Activated CD4-positive, alpha-beta memory T cell treated with anti-CD3 and anti-CD28 coated beads for 36 hours (primary cell): ENCODE measurements around the gene CTXND1. TPM values are rescaled to one million over a fixed set of nuclear protein-coding genes. Genes with fewer than 3 reads are reported as not detected.
"Not testable (repeated sequence)": the region's sequence is repeated elsewhere in the genome, so short reads cannot be mapped to it uniquely, and the experiment has no call there.

Experiments used
- CTCF ChIA-PET: fragments of 350-600 bp; sonication (Branson Sonifier 250); formaldehyde crosslinking; loops from one replicate; lab custom pipeline; 2021; ENCODE audit warnings: antibody characterized with exemption, inconsistent platforms; lab: Charles Lee
- POLR2A ChIA-PET: fragments of 350-600 bp; sonication (Branson Sonifier 250); formaldehyde crosslinking; loops from one replicate; lab custom pipeline; 2021; ENCODE audit warnings: antibody characterized with exemption; lab: Charles Lee
- DNase-seq: peaks from one replicate; pipeline ENCODE4 v3.0.0-alpha.2; 2020
- H3K27ac Mint-ChIP-seq: one replicate; pipeline ENCODE4 v1.8.0; 2021; ENCODE audit warnings: mixed read lengths
- H3K27me3 Mint-ChIP-seq: one replicate; pipeline ENCODE4 v1.8.0; 2021; ENCODE audit warnings: mixed read lengths
- H3K36me3 Mint-ChIP-seq: one replicate; pipeline ENCODE4 v1.8.0; 2021; ENCODE audit warnings: mixed read lengths
- H3K4me1 Mint-ChIP-seq: one replicate; pipeline ENCODE4 v1.8.0; 2021; ENCODE audit warnings: low read depth, mixed read lengths
- H3K4me3 Mint-ChIP-seq: one replicate; pipeline ENCODE4 v1.8.0; 2021; ENCODE audit warnings: mild to moderate bottlenecking, mixed read lengths
- H3K9me3 Mint-ChIP-seq: one replicate; pipeline ENCODE4 v1.8.0; 2021; ENCODE audit warnings: mixed read lengths
- intact Hi-C: fragments of 100-400 bp; cut with micrococcal nuclease; formaldehyde crosslinking; loops from one replicate; pipeline ENCODE4 v1.15.1; 2023
- total RNA-seq, 2 experiments: library from RNA; stranded (reverse); gene quantifications; one replicate each; pipeline ENCODE4 v1.2.3, GENCODE V29; 2021

The CTXND1 gene
- total RNA-seq: not detected

DNA sequence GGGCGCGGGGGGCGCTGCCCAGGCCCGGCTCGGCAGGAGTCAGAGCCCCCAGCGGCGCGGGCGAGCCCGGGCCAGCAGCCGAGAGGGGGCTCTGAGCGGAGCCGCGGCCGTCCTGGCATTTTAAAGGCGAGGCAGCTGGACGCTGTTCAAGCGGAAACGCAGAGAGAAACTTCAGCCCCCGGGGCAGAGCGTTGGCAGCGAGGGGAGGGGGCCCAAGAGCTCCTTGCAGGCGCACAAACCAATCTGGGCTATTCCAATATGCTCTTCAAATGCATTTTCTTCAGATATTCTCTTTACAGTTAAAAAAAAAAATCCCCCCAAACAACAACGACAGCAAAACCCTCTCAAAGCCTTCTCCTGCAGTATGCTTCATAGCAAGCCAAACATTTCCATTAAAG lies at the start of gene CTXND1:
CTXND1 (minus strand) TSS at position 93 of the 398 bp plus-strand sequence. CDS start 50,264 bp downstream, outside the sequence.
- peak within 1 kb of the TSS; percentile 31 for H3K4me3 Mint-ChIP-seq
- H3K27ac Mint-ChIP-seq: no peak within 1 kb of the TSS
- DNase-seq: no peak
- peaks cover 7% of the 10 kb centered on the region for H3K4me1 Mint-ChIP-seq
- ChIA-PET CTCF (no interaction called here), POLR2A (no interaction called here)
- intact Hi-C loops: no loop called here
- no peaks in the 10 kb centered on the region for H3K9me3 Mint-ChIP-seq
- peaks cover 54% of the 10 kb centered on the region for H3K27me3 Mint-ChIP-seq
- no peaks in the 10 kb centered on the region for H3K36me3 Mint-ChIP-seq

DNA sequence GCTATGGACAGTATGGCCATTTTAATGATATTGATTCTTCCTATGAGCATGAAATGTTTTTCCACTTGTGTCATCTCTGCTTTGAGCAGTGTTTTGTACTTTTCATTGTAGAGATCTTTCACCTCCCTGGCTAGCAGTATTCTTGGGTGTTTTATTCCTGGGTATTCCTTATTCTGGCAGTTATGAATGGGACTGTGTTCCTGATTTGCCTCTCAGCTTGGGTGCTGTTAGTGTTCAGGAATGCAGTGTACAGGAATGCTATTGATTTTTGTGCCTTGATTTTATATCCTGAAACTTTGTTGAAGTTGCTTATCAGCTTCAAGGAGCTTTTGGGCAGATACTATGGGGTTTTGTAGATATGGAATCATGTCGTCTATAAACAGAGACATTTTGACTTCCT lies 49.5 kb upstream of the CTXND1 start:
- CTCF ChIA-PET: no interaction called here
- Mint-ChIP-seq H3K4me1 (no peaks in the 10 kb centered on the region), H3K9me3 (no peaks in the 10 kb centered on the region), H3K36me3 (no peaks in the 10 kb centered on the region), H3K27me3 (peaks cover 4% of the 10 kb centered on the region), H3K27ac (no peak overlapping the region), H3K4me3 (no peak overlapping the region)
- no peak for DNase-seq
- intact Hi-C loops: no loop called here
- POLR2A ChIA-PET: no interaction called here

DNA sequence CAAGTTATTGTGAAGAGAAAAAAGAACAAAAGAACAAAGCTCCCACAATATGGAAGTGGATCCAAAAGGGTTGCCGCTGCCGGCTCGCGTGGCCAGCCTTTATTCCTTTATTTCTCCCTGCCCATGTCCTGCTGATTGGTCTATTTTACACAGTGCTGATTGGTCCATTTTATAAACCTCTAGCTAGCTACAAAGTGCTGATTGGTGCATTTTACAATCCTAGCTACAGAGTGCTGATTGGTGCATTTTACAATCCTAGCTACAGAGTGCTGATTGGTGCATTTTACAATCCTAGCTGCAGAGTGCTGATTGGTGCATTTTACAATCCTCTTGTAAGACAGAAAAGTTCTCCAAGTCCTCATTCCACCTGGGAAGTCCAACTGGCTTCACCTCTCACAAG lies 43.8 kb upstream of the CTXND1 start:
- H3K36me3 Mint-ChIP-seq, H3K9me3 Mint-ChIP-seq, H3K27ac Mint-ChIP-seq, CTCF ChIA-PET, DNase-seq, H3K4me3 Mint-ChIP-seq, H3K27me3 Mint-ChIP-seq, H3K4me1 Mint-ChIP-seq, POLR2A ChIA-PET, intact Hi-C loops: not testable (repeated sequence)

DNA sequence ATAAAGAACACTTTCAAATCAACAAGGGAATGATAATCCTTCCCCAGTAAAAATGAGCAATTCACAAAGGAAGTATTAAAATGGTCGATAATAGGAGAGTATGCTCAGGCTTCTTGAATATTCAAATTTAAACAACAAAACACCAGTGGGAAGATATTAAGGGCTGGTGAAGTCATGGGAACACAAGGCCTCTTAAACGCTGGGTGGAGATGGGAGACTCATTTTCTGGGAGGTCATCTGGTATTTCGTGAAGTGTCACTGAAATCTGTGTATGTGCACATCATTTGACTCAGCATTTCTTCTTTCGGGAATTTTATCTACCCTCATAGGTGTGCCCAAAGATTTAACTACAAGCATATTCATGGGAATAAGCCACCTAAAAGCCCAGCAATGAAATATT lies 40.1 kb upstream of the CTXND1 start:
- no peak for DNase-seq
- no peak overlapping the region for H3K27ac Mint-ChIP-seq
- peaks cover 4% of the 10 kb centered on the region for H3K4me1 Mint-ChIP-seq
- ChIA-PET CTCF (no interaction called here), POLR2A (no interaction called here)
- H3K4me3 Mint-ChIP-seq: no peak overlapping the region
- intact Hi-C loops: no loop called here
- H3K36me3 Mint-ChIP-seq: no peaks in the 10 kb centered on the region
- H3K27me3 Mint-ChIP-seq: peaks cover 1% of the 10 kb centered on the region
- no peaks in the 10 kb centered on the region for H3K9me3 Mint-ChIP-seq

DNA sequence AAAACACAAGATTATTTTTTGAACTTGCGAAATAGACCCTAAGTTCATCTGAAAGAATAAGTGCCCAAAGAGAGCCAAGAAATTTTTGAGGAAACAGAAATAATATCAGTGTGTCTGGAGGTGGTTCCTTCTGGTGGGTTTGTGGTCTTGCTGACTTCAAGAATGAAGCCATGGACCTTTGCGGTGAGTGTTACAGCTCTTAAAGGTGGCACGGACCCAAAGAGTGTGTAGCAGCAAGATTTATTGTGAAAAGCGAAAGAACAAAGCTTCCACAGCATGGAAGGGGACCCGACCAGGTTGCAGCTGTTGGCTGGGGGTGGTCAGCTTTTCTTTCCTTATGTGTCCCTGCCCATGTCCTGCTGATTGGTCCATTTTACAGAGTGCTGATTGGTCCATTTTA lies 38.9 kb upstream of the CTXND1 start:
- H3K4me1 Mint-ChIP-seq, DNase-seq, POLR2A ChIA-PET, H3K4me3 Mint-ChIP-seq, H3K27me3 Mint-ChIP-seq, H3K9me3 Mint-ChIP-seq, H3K36me3 Mint-ChIP-seq, intact Hi-C loops, H3K27ac Mint-ChIP-seq, CTCF ChIA-PET: not testable (repeated sequence)

DNA sequence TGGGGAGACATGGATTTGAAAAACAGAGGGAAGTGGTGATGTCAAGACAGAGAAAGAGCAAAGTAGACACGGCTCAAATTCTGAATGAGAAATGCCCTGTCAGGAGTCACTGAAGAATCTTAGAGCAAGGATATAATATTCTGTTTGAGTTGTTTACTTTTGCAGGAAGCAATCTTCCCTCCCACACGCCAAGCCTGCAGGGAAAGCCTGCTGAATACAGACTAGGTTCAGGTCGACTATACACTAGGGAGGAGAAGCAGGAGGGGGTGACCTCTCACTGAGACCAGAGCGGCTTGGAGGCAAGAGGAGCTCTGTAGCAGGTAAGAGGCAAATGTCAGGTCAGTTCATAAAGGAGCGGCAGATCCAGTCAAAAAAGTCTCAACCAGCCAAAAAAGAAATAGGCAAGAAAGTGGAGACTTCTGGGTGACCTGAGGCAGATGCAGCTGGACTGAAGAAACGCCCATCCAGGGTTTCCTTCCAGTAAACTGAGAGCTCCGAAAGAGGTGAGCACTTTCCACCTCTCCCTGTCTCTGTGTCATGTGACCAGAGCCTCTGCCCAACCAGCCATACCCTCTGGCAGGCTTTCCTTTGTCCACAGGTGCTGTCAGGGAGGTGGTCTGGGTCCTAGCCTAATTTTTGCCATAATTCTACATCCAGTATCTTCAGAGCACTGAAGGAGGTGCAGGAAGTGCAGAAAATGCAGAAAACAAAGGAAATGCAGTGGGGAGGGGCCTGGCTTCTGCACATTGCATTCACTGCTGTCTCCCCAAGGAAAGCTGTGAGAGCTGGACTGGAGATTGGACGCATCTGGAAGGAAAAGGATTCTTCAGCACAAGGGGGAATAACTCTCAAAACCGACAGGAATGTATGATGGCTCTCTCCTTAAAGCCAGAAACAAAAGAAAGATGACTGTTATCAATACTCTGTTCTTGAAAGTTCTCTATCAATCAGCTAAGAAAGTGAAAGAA lies 37.8 kb upstream of the CTXND1 start:
- Mint-ChIP-seq H3K36me3 (no peaks in the 10 kb centered on the region), H3K9me3 (no peaks in the 10 kb centered on the region), H3K27me3 (peaks cover 4% of the 10 kb centered on the region), H3K27ac (no peak overlapping the region), H3K4me1 (peaks cover 4% of the 10 kb centered on the region), H3K4me3 (no peak overlapping the region)
- CTCF ChIA-PET: no interaction called here
- intact Hi-C loops: no loop called here
- DNase-seq: no peak
- POLR2A ChIA-PET: no interaction called here

DNA sequence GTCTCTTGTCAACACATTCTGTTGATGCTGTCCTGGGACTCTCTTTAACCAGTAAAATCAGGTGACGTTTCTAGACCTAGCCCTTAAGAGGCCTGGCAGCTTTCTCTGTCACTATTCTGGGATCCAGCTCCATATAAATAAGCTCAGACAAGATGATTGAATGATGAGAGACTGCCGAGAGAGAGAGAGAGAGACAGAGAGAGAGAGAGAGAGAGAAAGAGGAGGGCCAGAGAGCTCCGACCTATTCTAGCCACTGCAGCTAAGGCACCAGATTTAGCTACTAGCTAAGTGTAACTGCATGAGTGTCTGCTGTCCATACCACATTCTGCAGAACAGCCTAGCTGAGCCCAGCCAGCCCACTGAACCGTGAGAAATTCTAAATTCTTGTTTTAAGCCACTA lies 36.1 kb upstream of the CTXND1 start:
- Mint-ChIP-seq H3K27ac (no peak overlapping the region), H3K4me1 (peaks cover 4% of the 10 kb centered on the region), H3K36me3 (no peaks in the 10 kb centered on the region), H3K4me3 (no peak overlapping the region), H3K27me3 (peaks cover 3% of the 10 kb centered on the region), H3K9me3 (no peaks in the 10 kb centered on the region)
- POLR2A ChIA-PET: no interaction called here
- CTCF ChIA-PET: no interaction called here
- intact Hi-C loops: no loop called here
- no peak for DNase-seq

DNA sequence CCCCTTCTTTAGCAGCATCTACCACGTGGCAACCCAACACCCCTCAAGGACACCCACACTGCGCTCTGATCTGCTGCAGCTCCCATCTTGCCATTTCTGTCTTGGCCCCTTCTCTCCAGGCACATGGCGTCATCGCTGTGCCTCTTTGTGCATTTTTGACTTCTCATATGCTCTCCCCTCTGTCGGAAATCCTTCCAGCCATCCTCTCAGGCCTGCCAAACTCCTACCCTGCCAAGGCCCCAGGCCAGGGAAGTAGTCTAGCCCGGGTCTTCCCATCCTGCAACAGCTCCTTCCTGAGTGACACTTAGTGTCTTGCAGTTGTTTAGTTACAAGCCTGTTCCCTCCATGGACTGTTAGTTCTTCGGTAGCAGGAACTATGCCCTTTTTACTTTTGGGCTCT lies 34.0 kb upstream of the CTXND1 start:
- Mint-ChIP-seq H3K4me3 (no peak overlapping the region), H3K4me1 (peaks cover 4% of the 10 kb centered on the region), H3K27me3 (peaks cover 3% of the 10 kb centered on the region), H3K27ac (no peak overlapping the region), H3K36me3 (no peaks in the 10 kb centered on the region), H3K9me3 (no peaks in the 10 kb centered on the region)
- intact Hi-C loops: no loop called here
- ChIA-PET CTCF (no interaction called here), POLR2A (no interaction called here)
- no peak for DNase-seq

DNA sequence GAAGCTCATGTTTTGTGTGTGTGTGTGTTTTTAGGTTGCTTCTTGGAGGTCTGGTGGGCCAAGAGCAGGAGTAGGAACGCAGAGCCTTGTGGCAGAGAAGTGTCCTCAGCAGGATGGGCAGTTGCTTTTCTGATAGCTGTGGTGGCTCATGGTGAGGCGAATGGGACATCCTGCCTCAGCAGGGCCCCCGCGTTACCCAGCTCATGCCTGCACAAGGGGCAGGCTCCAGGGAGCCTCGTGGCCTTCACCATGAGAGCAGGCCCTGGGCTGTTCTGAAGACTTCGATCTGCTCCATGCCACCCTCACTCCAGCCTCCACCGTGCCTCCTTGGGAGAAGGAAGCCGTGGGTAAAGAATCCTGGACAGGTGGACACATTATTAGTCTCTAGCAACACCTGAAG lies 33.4 kb upstream of the CTXND1 start:
- Mint-ChIP-seq H3K9me3 (no peaks in the 10 kb centered on the region), H3K36me3 (no peaks in the 10 kb centered on the region), H3K4me3 (no peak overlapping the region), H3K27me3 (peaks cover 3% of the 10 kb centered on the region), H3K4me1 (peaks cover 2% of the 10 kb centered on the region), H3K27ac (no peak overlapping the region)
- ChIA-PET CTCF (no interaction called here), POLR2A (no interaction called here)
- intact Hi-C loops: no loop called here
- DNase-seq: no peak

DNA sequence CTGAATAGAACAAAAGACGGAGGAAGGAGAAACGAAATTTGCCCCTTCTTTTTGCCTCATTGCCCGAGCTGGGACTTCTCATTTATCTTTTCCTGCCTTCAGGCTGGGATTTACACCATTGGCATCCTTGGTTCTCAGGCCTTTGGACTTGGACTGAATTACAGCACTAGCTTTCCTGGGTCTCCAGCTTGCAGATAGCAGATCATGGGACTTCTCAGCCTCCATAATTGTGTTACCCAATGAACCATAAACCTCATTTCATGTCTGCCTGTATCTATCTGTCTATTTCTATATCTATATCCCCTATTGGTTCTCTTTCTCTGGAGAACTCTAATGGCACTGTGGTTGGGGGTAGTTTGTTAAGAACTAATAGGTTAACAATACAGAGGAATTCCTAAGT lies 31.5 kb upstream of the CTXND1 start:
- no peak for DNase-seq
- Mint-ChIP-seq H3K27me3 (peaks cover 3% of the 10 kb centered on the region), H3K4me3 (no peak overlapping the region), H3K36me3 (no peaks in the 10 kb centered on the region), H3K27ac (no peak overlapping the region), H3K9me3 (no peaks in the 10 kb centered on the region), H3K4me1 (no peaks in the 10 kb centered on the region)
- POLR2A ChIA-PET: no interaction called here
- intact Hi-C loops: no loop called here
- CTCF ChIA-PET: no interaction called here

DNA sequence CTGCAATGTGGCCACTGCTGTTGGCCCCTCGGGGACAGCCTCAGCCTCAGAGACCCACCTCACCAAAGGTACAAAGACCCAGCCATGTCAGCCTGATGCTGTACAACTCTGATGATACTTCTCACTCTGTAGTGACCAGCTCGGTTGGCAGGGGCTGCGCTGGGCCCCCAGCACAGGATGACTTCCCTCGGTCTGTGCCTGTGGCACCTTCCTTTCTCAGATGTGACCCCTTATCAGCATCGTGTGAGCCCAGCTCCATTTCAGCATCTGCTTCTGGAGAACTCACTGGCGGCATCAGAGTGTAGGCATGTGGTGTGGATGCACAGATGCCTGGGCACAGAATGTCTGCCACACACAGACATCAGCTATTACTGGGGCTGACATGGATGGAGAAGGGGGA lies 25.1 kb upstream of the CTXND1 start:
- H3K27me3 Mint-ChIP-seq: peaks cover 6% of the 10 kb centered on the region
- no peak for DNase-seq
- no peak overlapping the region for H3K4me3 Mint-ChIP-seq
- no peak overlapping the region for H3K27ac Mint-ChIP-seq
- intact Hi-C loops: no loop called here
- H3K4me1 Mint-ChIP-seq: no peaks in the 10 kb centered on the region
- H3K36me3 Mint-ChIP-seq: no peaks in the 10 kb centered on the region
- ChIA-PET POLR2A (no interaction called here), CTCF (no interaction called here)
- H3K9me3 Mint-ChIP-seq: no peaks in the 10 kb centered on the region

DNA sequence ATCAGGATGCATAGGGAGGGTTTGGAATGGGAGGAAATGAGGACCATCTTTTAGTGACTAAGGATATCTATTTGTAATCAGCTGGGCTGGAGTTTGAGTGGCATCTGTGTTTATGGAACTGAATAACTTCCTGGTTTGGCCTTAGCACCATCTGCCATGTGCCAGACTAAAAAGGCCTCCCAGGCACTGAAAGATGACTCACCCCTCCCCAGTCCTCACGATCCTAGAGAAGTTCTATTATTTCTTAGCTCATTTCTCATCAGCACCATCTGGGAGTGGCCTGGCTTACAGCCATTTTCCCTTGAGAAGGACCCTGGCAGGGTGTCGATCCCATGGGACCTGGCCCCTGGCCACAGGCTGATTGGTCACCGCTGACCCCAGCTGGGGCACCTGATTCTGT lies 23.9 kb upstream of the CTXND1 start:
- Mint-ChIP-seq H3K27me3 (peaks cover 10% of the 10 kb centered on the region), H3K9me3 (no peaks in the 10 kb centered on the region), H3K36me3 (no peaks in the 10 kb centered on the region), H3K4me1 (no peaks in the 10 kb centered on the region), H3K27ac (no peak overlapping the region), H3K4me3 (no peak overlapping the region)
- CTCF ChIA-PET: interaction anchor here (1.1 kb wide), 1 partner anchor 990 kb away, joined by 3 read pairs; no protein-coding TSS in a partner anchor
- DNase-seq: no peak
- intact Hi-C loops: no loop called here
- POLR2A ChIA-PET: no interaction called here

DNA sequence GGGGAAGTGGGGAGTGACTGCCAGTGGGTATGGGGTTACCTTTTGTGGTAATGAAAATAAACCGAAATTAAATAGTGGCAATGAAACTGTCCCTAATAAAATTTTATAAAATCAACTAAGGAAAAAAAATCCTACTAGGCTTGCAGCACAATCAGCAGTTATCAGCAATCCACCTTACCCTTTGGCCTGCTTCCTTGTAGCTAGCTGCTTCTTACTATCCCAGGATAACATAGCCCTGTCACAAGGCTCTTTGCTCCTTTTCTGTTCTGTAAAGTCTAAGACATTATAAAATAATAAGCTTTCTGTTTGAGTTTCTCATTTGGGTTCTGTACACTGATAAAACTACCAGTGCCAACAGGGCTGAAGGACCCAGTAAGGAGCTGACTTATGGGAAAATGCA lies 23.0 kb upstream of the CTXND1 start:
- no peak overlapping the region for H3K4me3 Mint-ChIP-seq
- peaks cover 10% of the 10 kb centered on the region for H3K27me3 Mint-ChIP-seq
- H3K4me1 Mint-ChIP-seq: no peaks in the 10 kb centered on the region
- no peak overlapping the region for H3K27ac Mint-ChIP-seq
- ChIA-PET POLR2A (no interaction called here), CTCF (interaction anchor here (1.1 kb wide), 1 partner anchor 991 kb away, joined by 3 read pairs; no protein-coding TSS in a partner anchor)
- no peaks in the 10 kb centered on the region for H3K9me3 Mint-ChIP-seq
- no peak for DNase-seq
- no peaks in the 10 kb centered on the region for H3K36me3 Mint-ChIP-seq
- intact Hi-C loops: no loop called here
